SU-DHL-6 (cell line): ENCODE data around the gene INPP5B.

Experiments
- EZH2phosphoT487 ChIP-seq: fragments of 200-600 bp; sonication (generic), shearing (Covaris generic); conservative IDR thresholded peaks from 2 replicates; pipeline ENCODE4 v1.6.1; 2018; ENCODE audit warnings: mild to moderate bottlenecking, antibody characterized with exemption, low read length, moderate library complexity, mixed read lengths
- TF ChIP-seq, protein P1 (sequence below): fragments of 200-600 bp; sonication (generic); IDR thresholded peaks from one replicate; pipeline ENCODE4 v1.5.1; 2017; ENCODE audit warnings: antibody characterized with exemption, mild to moderate bottlenecking, low read length, moderate library complexity; ENCODE audit not compliant: insufficient read depth, poor library complexity, severe bottlenecking

DNA sequence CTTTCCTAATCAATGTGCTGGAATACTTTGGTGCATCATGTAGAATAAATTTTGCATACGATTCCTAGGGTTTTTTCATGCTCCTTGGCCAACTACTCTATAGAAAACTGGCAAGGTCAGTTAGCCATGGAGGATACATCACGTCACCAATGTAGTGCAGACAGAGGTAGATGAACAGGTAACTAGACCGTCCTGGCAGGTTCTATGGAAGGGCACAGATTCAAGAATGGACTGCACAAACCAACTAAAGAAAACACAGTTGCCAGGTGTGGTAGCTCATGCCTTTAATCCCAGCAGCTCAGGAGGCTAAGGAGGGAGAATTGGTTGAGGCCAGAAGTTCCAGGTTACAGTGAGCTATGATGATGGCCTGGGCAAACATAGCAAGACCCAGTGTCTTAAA lies 97.4 kb downstream of the INPP5B start:
- TF ChIP-seq, protein P1, sequence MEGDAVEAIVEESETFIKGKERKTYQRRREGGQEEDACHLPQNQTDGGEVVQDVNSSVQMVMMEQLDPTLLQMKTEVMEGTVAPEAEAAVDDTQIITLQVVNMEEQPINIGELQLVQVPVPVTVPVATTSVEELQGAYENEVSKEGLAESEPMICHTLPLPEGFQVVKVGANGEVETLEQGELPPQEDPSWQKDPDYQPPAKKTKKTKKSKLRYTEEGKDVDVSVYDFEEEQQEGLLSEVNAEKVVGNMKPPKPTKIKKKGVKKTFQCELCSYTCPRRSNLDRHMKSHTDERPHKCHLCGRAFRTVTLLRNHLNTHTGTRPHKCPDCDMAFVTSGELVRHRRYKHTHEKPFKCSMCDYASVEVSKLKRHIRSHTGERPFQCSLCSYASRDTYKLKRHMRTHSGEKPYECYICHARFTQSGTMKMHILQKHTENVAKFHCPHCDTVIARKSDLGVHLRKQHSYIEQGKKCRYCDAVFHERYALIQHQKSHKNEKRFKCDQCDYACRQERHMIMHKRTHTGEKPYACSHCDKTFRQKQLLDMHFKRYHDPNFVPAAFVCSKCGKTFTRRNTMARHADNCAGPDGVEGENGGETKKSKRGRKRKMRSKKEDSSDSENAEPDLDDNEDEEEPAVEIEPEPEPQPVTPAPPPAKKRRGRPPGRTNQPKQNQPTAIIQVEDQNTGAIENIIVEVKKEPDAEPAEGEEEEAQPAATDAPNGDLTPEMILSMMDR = no peak
- TF ChIP-seq EZH2phosphoT487 = no peak
